ENCODE data around the gene IRX4.

Gene IRX4

GRCh38 chr5:1913578-1913977, 30.9 kb upstream of the IRX4 start:
- no peak for FAIRE-seq

DNA sequence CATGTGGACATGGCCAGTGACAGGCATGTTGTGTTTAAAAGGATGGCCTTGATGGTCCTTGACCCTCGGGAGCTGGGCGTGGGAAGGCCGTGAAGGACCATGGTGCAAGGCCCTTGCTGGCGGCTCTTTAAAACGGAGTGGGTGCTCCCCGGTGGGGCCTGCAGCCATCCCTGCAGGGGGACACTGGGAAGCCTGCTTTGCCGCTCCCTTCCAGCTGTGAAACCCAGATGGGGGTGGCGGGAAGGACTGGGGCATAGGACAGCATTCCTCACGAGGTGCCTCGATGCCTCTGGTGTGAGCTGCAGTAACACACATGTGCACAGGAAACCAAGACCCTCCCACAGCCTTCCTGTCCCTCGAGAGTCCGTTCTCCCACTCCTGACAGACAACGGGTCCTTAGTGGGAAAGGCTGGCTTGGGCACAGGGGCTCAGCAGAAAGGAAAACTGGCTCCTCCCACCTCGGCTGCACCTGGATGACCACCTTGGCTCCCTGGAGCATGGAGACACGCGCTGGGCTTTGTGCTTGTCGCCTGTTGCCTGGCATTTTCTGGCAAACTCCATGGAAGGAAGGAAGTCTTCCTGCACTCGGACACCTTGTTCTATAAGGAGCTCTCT, 30.3 kb upstream of the IRX4 start:
- no peak for FAIRE-seq

- FAIRE-seq, result no peak
These were observed 29.1 kb upstream of the IRX4 start for GRCh38 chr5:1911773-1912235.

- no peak for FAIRE-seq
These were observed 28.4 kb upstream of the IRX4 start for GRCh38 chr5:1910861-1911772.

- no peak for FAIRE-seq
These were observed 27.5 kb upstream of the IRX4 start for GRCh38 chr5:1910081-1910760.

DNA sequence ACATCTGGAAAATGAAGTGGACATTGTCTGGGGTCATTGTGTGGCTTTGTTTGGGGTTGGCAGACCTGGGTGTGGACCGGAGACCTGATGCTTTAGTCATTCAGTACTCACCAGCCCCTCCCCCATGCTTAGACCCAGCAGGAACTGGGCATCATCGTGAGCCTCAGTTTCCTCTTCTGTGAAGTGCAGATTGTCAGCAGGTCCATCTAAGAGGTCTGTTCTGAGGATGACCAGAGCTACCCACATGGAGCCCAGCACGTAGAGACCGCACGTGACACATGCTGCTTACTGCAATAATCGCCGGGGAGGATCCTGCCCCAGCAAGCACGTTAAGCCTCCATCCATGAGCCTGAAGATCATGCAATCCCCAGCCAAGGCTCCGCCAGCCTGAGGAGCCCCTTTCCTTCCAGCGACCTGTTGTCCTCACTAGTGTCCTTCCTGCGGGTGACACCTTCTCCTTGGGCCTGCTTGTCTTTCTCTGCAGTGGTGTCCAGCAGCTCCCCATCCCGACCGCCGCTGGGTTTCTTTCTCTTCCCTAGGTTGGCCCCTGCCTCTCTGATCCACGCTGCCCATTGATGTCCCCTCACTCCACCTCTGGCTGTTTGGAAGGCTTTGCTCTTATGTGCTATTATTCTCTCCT, 26.7 kb upstream of the IRX4 start:
- no peak for FAIRE-seq

GRCh38 chr5:1908931-1909330, 26.2 kb upstream of the IRX4 start:
- no peak for FAIRE-seq

DNA sequence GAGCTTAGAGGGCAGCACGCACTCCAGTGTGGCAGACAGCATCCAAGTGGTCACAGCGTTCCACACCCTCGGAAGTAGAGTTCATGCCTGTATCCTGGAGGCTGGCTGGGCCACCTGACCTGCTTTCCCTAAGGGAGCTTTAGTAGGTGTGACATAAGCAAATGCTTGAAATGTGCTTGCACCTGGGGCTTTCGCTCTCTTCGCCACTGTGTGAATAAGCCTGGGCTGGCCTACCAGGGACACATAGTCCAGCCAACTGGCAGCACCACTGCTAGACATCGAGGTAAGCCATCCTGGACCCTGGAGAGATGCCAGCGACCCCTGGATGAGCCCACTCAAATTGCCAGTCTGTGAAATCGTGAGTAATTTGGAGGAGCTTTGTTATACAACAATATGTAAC, 24.9 kb upstream of the IRX4 start:
- no peak for FAIRE-seq

DNA sequence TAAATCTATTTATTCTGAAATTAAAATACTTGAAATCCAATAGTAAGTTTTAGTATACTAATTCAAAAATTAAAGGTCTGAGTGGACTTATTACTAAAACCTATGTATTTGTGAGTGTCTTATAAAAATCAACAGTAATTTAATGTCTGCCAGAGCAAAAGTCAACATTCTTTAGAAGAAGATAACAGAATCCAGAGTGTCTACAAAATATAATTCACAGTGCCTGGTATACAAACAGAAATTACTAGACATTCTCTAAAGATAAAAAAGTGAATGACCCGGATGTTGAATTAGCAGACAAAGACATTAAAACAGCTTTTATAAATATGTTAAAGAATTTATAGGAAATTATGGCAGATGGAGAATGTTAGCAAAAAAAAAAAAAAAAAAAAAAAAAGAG, 22.4 kb upstream of the IRX4 start:
- no peak for FAIRE-seq

GRCh38 chr5:1901983-1902382, 19.3 kb upstream of the IRX4 start:
- no peak for FAIRE-seq

DNA sequence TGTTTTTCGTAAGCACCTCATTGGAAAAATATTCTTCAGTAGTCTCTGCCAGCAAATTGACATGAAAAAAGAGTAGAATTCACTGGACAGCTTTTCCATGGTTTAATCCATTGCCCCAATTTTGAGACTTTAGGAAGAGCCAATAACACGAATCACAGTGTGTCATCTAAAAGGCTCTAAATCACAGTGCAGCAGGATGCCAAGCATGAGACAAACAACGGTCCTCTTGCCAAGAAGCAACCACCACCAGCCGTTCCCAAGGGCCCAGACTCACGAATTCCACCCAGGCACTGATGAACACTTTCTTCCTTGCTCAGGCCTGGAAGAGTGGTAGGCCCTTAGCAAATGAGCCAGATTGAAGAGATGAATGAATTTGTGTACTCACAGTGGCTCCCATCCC, 18.3 kb upstream of the IRX4 start:
- FAIRE-seq, result no peak

- no peak for FAIRE-seq
These were observed 16.5 kb upstream of the IRX4 start for GRCh38 chr5:1899201-1899600.

DNA sequence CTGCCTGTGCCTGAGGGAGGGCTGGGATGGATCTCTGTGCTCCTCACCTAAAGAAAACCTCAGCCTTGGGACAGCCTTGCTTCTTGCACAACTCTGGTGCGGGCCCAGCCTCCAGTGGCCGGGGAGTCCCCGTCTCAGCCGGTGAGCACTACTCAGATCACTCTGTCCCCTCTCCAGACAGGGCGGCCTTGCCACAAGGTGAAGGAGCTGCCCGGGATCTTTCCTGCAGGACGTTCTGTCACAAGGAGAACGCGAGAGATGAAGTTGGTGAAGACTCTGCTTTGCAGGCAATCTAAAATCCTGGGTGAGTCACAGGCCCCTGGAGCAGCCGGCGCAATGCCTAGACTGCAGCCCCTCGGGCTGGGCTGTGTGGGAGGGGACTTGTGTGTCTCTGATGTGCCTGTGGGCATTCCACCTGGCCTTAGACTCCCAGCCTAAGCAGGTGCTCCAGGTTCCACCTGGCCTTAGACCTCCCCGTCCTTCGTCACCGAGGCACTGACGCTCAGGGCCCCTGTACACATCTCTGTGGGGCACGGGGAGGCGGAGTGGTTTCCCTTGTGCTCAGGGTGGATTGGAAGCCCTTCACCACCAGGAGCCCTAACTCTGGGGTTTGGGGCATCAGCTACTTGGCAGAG, 15.2 kb upstream of the IRX4 start:
- FAIRE-seq, result no peak

DNA sequence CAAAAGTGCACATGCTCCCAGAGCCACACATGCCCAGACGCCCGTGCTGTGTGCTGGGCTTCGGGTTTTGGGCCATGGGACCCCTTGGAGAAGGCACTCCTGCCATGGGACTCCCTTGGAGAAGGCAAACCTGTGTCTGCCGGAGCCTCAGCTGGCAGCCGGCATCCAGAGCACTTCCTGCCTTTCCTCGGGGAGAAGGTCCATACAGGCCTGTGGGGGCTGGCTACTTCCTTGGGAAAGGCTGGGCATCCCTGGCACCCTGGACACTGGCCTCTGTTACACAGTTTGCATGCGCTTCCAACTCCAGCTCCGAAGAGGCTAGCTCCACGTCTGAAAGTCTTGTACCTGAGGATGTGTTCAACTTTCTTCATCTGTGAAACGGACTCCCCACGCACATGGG, 14.7 kb upstream of the IRX4 start:
- no peak for FAIRE-seq

DNA sequence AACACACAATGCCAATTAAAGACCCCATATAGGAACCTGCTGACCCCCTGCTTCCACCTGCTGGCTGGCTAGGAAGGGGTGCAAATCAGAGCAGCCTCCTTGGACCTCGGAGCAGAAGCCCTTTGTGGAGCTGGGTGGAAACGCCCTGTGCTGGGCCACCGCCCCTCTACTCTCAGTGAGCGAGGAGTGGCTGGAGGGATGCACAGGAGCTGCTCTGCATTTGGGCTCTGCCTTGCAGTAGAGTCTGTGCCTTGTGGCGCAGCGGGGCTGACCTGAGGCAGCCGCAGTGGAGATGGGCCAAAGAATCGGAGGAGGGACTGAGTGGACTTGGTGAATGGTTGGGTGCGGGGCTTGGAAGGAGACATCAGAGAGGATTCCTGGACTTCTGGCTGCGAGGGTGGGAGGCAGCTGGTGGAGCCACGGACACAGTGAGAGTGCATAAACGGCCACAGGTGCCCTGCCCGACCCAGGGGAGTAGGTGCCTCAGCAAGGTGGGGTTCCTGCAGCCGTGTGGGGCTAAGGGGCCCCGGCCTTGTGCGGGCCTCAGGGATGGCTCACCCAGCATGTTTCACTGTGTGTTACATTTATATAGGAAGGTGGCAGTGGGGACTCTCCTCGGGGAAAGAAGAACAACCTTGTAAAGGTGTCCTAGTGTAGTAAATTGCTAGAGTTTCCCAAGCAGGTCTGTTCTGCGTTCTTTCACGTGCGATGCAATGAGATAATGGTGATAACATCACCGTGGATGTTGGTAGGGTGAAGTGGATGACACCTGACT, 14.1 kb upstream of the IRX4 start:
- no peak for FAIRE-seq

- FAIRE-seq, result no peak
These were observed 13.2 kb upstream of the IRX4 start for GRCh38 chr5:1895739-1896420.

- FAIRE-seq, result no peak
These were observed 11.5 kb upstream of the IRX4 start for GRCh38 chr5:1894243-1894642.

DNA sequence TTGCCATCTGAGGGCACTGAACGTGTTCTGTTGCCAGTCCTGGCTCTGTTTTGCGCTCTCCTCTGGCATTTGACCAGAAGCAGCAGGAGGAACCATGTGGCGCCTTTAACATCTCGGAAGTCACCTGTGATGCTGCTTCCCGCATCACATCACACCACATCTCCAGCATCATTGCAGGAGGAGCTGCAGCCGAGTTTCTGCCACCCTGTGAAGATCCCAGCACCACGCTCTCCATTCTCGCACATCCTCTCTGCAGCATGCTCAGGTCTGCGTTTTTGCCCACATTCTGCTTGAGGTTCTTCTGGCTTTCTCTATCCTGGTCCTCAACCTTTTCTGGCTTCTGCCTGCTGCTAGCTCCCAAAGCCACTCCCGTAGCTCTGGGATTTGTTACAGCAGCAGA, 11.0 kb upstream of the IRX4 start:
- FAIRE-seq, result no peak

DNA sequence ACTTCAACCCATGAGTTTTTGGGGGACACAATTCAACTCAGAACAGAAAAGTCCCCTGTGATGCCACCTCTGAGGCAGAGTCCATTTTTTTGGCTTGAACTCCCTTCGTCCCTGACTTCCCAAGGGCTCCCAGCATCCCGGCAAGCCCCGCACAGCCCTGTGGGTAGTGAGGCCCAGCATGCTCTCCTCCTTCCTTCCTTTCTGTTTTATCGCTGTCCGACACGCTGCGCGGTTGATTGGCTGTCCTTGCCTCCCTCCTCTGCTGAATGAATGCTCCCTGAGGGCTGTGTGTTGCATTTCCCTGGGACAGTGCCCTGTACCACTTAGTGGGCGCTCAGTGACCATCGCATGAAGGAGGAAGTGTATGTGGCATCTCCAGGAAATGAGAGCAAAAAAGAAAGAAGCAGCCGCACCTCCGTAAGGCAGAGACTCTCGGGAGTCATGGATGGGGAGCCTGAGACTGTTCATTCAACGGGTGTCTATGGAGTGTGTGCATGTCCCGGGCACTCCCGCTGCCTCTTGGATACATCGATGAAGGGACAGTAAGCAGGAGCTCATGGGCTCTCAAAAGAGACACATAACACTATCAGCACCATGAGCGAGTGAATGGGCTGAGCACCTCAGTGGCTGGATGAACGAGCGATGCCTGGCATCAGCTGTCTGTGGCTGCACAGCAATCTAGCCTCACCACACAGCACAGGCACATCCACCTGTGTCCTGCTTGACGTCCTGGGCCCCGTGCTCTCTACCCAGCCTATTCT, 10.1 kb upstream of the IRX4 start:
- no peak for FAIRE-seq

DNA sequence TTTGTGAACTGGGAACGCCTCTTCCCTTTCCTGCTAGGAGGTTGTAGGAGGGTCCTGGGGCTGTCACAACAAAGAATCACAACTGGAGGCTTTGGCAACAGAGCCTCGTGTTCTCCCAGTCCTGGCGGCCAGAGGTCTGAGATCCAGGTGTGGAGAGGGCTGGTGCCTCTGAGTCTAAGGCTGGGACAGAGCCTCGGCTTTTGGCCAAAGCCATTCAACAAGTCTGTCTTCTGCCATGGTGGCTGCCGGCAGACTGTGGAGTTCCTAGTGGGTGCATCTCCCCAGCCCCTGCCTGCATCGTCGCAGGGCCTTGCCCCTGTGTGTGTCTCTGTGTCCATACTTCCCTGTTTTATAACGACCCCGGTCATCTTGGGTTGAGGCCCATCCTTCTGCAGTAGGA, 9.5 kb upstream of the IRX4 start:
- FAIRE-seq, result no peak

GRCh38 chr5:1891391-1891790, 8.7 kb upstream of the IRX4 start:
- FAIRE-seq, result no peak
